ENCODE measurements around the gene SMAD2.

Gene SMAD2

GRCh38 chr18:47895565-47896250 lies 34.8 kb downstream of the SMAD2 start:
- DNase-seq (ENCODE audit: low spot score) = no peak

GRCh38 chr18:47893939-47894699 lies 36.3 kb downstream of the SMAD2 start:
- no peak for DNase-seq (ENCODE audit: low spot score)

- DNase-seq (ENCODE audit: low spot score) = no peak
Measured at GRCh38 chr18:47893047-47893446, 37.4 kb downstream of the SMAD2 start.

- no peak for DNase-seq (ENCODE audit: low spot score)
Measured at GRCh38 chr18:47888156-47888555, 42.3 kb downstream of the SMAD2 start.

- DNase-seq (ENCODE audit: low spot score) = no peak
Measured at GRCh38 chr18:47887227-47887626, 43.2 kb downstream of the SMAD2 start.

- no peak for DNase-seq (ENCODE audit: low spot score)
Measured at GRCh38 chr18:47883771-47884413, 46.6 kb downstream of the SMAD2 start.

GRCh38 chr18:47882641-47883040 lies 47.8 kb downstream of the SMAD2 start:
- no peak for DNase-seq (ENCODE audit: low spot score)

GRCh38 chr18:47881752-47882455 lies 48.6 kb downstream of the SMAD2 start:
- no peak for DNase-seq (ENCODE audit: low spot score)

- no peak for DNase-seq (ENCODE audit: low spot score)
Measured at GRCh38 chr18:47881042-47881441, 49.4 kb downstream of the SMAD2 start.

GRCh38 chr18:47877892-47878291 lies 52.6 kb downstream of the SMAD2 start:
- no peak for DNase-seq (ENCODE audit: low spot score)

GRCh38 chr18:47876813-47877212 lies 53.6 kb downstream of the SMAD2 start:
- DNase-seq (ENCODE audit: low spot score) = no peak

GRCh38 chr18:47873625-47874024 lies 56.8 kb downstream of the SMAD2 start:
- no peak for DNase-seq (ENCODE audit: low spot score)

GRCh38 chr18:47872426-47872825 lies 58.0 kb downstream of the SMAD2 start:
- DNase-seq (ENCODE audit: low spot score) = no peak

GRCh38 chr18:47871288-47871687 lies 59.2 kb downstream of the SMAD2 start:
- no peak for DNase-seq (ENCODE audit: low spot score)

GRCh38 chr18:47870605-47871004 lies 59.9 kb downstream of the SMAD2 start:
- DNase-seq (ENCODE audit: low spot score) = no peak

- DNase-seq (ENCODE audit: low spot score) = no peak
Measured at GRCh38 chr18:47868744-47869143, 61.7 kb downstream of the SMAD2 start.

GRCh38 chr18:47865183-47865582 lies 65.3 kb downstream of the SMAD2 start:
- DNase-seq (ENCODE audit: low spot score) = no peak

GRCh38 chr18:47863041-47863440 lies 67.4 kb downstream of the SMAD2 start:
- no peak for DNase-seq (ENCODE audit: low spot score)

GRCh38 chr18:47858607-47859006 lies 71.9 kb downstream of the SMAD2 start:
- no peak for DNase-seq (ENCODE audit: low spot score)

- DNase-seq (ENCODE audit: low spot score) = no peak
Measured at GRCh38 chr18:47847635-47848034, 82.8 kb downstream of the SMAD2 start.

GRCh38 chr18:47846431-47846830 lies 84.0 kb downstream of the SMAD2 start:
- DNase-seq (ENCODE audit: low spot score) = no peak

GRCh38 chr18:47844828-47845498 lies 85.5 kb downstream of the SMAD2 start:
- no peak for DNase-seq (ENCODE audit: low spot score)

Data from pons (tissue), 1 donor.